Measurements from ENCODE around the gene ZFP36L1. TPM values are rescaled to one million over a fixed set of nuclear protein-coding genes. Genes with fewer than 3 reads are reported as not detected.
A peak's percentile ranks its signal among the peaks of the same experiment; 100 is the strongest.

Gene ZFP36L1
- total RNA-seq, 2 donors from 2014 or later, result 66.6 to 276 TPM

- Histone ChIP-seq H3K9me3 (peaks cover 0 to 22% of the 10 kb centered on the region in 2 donors), H3K27ac (no peak overlapping the region), H3K36me3 (no peaks in the 10 kb centered on the region), H3K27me3 (no peaks in the 10 kb centered on the region), H3K4me1 (no peaks in the 10 kb centered on the region), H3K4me3 (no peak overlapping the region)
- no peak for DNase-seq (ENCODE audit: low spot score)
- TF ChIP-seq CTCF (IDR thresholded peaks at IDR 0.05), result no peak
These were observed 41.9 kb upstream of the ZFP36L1 start for GRCh38 chr14:68834816-68835215.

GRCh38 chr14:68828698-68829097 lies 35.8 kb upstream of the ZFP36L1 start:
- Histone ChIP-seq H3K27ac (no peak overlapping the region), H3K27me3 (no peaks in the 10 kb centered on the region), H3K36me3 (no peaks in the 10 kb centered on the region), H3K9me3 (peaks cover 0 to 4% of the 10 kb centered on the region in 2 donors), H3K4me3 (no peak overlapping the region), H3K4me1 (peaks cover 0 to 9% of the 10 kb centered on the region in 2 donors)
- no peak for TF ChIP-seq CTCF (IDR thresholded peaks at IDR 0.05)
- no peak for DNase-seq (ENCODE audit: low spot score)

GRCh38 chr14:68825729-68826128 lies 32.9 kb upstream of the ZFP36L1 start:
- Histone ChIP-seq H3K4me1 (peaks cover 0 to 9% of the 10 kb centered on the region in 2 donors), H3K9me3 (peaks cover 0 to 3% of the 10 kb centered on the region in 2 donors), H3K27ac (no peak overlapping the region), H3K4me3 (no peak overlapping the region), H3K36me3 (no peaks in the 10 kb centered on the region), H3K27me3 (no peaks in the 10 kb centered on the region)
- no peak for TF ChIP-seq CTCF (IDR thresholded peaks at IDR 0.05)
- no peak for DNase-seq (ENCODE audit: low spot score)

GRCh38 chr14:68824517-68825347 lies 31.9 kb upstream of the ZFP36L1 start:
- Histone ChIP-seq H3K4me3 (no peak overlapping the region), H3K9me3 (no peaks in the 10 kb centered on the region), H3K36me3 (no peaks in the 10 kb centered on the region), H3K27me3 (no peaks in the 10 kb centered on the region), H3K4me1 (peaks cover 0 to 9% of the 10 kb centered on the region in 2 donors), H3K27ac (no peak overlapping the region)
- TF ChIP-seq CTCF (IDR thresholded peaks at IDR 0.05), result peak; percentile 84 to 92
- DNase-seq (ENCODE audit: low spot score), result peak; percentile 83

DNA sequence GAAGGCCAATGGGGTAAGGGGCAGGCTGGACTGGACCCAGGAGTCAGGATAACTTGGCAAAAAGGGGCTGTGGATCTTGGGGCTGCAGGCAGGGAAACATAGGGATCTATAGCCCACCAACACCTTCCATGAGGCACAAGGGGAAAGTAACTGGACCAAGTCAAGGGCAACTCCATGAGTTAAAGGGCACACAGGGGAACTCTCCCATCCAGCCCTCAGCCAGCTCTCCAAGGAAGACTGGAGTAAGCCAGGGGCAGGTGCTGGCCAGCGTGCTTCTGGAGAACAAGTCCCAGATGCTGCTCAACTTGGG lies 31.3 kb upstream of the ZFP36L1 start:
- no peak for DNase-seq (ENCODE audit: low spot score)
- Histone ChIP-seq H3K27ac (no peak overlapping the region), H3K9me3 (no peaks in the 10 kb centered on the region), H3K4me1 (peaks cover 0 to 9% of the 10 kb centered on the region in 2 donors), H3K4me3 (no peak overlapping the region), H3K27me3 (no peaks in the 10 kb centered on the region), H3K36me3 (no peaks in the 10 kb centered on the region)
- no peak for TF ChIP-seq CTCF (IDR thresholded peaks at IDR 0.05)
